Measurements from ENCODE around the gene LIN28B.

LIN28B gene

DNA sequence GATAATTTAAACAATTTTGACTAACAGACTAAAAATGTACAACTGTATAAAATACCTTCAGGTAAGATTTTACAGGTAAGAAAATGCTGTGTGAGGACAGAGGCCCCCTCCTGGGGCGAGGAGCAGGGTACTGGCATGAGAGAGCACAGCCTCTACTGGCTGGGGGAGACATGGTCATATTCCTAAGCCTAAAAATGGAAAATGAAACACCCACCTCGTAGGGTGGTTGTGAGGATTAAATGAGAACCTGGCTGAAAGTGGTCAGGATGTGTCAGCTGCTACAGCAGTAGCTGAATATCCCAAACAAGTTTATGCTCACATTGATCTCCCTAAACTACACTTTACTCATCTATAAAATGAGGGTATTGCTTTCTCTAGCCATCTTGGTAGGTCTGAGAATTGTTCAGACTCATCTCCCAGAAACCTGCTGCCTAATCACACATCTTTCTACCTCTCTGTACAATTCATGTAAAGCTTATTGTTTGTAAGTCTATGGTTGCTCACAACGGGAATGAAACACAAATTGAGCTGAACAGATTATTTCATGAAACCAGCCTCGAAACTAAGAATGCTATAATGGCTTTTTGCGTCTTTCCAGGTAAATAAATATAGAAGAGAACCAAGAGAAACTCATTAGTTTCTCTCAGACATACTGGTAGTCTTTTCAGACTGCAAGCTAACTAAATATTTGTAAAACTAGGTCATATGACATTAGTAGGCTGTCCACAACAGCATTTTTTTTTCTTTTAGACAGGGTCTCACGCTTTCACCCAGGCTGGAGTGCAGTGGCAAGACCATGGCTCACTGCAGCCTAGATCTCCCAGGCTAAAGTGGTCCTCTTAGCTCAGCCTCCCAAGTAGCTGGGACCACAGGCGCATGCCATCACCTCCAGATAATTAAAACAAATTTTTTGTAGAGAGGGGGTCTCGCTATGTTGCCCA lies 153.3 kb downstream of the LIN28B start:
- H3K9ac ChIP-seq (ENCODE audit: low read depth, low read length) = no peak overlapping the region
- H3K4me3 ChIP-seq (ENCODE audit: low read depth in 1 of 2, low read length in 2 of 2) = no peak overlapping the region
- no peak for DNase-seq
- no peak overlapping the region for H3K27ac ChIP-seq (ENCODE audit: low read length)
- H3K9me3 ChIP-seq (ENCODE audit: insufficient read depth, low read length, severe bottlenecking) = no peaks in the 10 kb centered on the region
- H3K79me2 ChIP-seq (ENCODE audit: insufficient read depth, low read length) = no peaks in the 10 kb centered on the region
- H3K4me2 ChIP-seq (ENCODE audit: insufficient read depth, low read length) = no peak overlapping the region
- no peaks in the 10 kb centered on the region for H3K27me3 ChIP-seq (ENCODE audit: insufficient read depth, low read length, poor library complexity)
- no peaks in the 10 kb centered on the region for H3K4me1 ChIP-seq (ENCODE audit: insufficient read depth, low read length)
- no peaks in the 10 kb centered on the region for H3K36me3 ChIP-seq (ENCODE audit: insufficient read depth, low read length)
- no peak overlapping the region for H2AFZ ChIP-seq (ENCODE audit: low read depth, low read length)
- TF ChIP-seq CTCF (IDR thresholded peaks at IDR 0.05; ENCODE audit: borderline replicate concordance, extremely low read depth, low read length, poor library complexity, severe bottlenecking) (no peak), EZH2 (IDR thresholded peaks at IDR 0.05; ENCODE audit: borderline replicate concordance, low read depth, low read length, severe bottlenecking) (no peak)
- H4K20me1 ChIP-seq (ENCODE audit: insufficient read depth, low read length) = no peaks in the 10 kb centered on the region
- ATAC-seq (ENCODE audit: insufficient read depth, low read depth) = no peak

- TF ChIP-seq CTCF (IDR thresholded peaks at IDR 0.05; ENCODE audit: borderline replicate concordance, extremely low read depth, low read length, poor library complexity, severe bottlenecking) (no peak), EZH2 (IDR thresholded peaks at IDR 0.05; ENCODE audit: borderline replicate concordance, low read depth, low read length, severe bottlenecking) (no peak)
- Histone ChIP-seq H3K4me2 (ENCODE audit: insufficient read depth, low read length) (no peak overlapping the region), H3K27ac (ENCODE audit: low read length) (no peak overlapping the region), H3K36me3 (ENCODE audit: insufficient read depth, low read length) (no peaks in the 10 kb centered on the region), H3K4me3 (ENCODE audit: low read depth in 1 of 2, low read length in 2 of 2) (no peak overlapping the region), H3K4me1 (ENCODE audit: insufficient read depth, low read length) (no peaks in the 10 kb centered on the region), H2AFZ (ENCODE audit: low read depth, low read length) (no peak overlapping the region), H3K27me3 (ENCODE audit: insufficient read depth, low read length, poor library complexity) (no peaks in the 10 kb centered on the region), H4K20me1 (ENCODE audit: insufficient read depth, low read length) (no peaks in the 10 kb centered on the region), H3K9me3 (ENCODE audit: insufficient read depth, low read length, severe bottlenecking) (no peaks in the 10 kb centered on the region), H3K79me2 (ENCODE audit: insufficient read depth, low read length) (no peaks in the 10 kb centered on the region), H3K9ac (ENCODE audit: low read depth, low read length) (no peak overlapping the region)
- no peak for DNase-seq
- ATAC-seq (ENCODE audit: insufficient read depth, low read depth) = no peak
Measured at GRCh38 chr6:105111105-105111504, 154.2 kb downstream of the LIN28B start.

- no peaks in the 10 kb centered on the region for H3K4me1 ChIP-seq (ENCODE audit: insufficient read depth, low read length)
- H3K9ac ChIP-seq (ENCODE audit: low read depth, low read length) = no peak overlapping the region
- no peak overlapping the region for H3K4me2 ChIP-seq (ENCODE audit: insufficient read depth, low read length)
- H3K27ac ChIP-seq (ENCODE audit: low read length) = no peak overlapping the region
- DNase-seq = no peak
- no peaks in the 10 kb centered on the region for H3K27me3 ChIP-seq (ENCODE audit: insufficient read depth, low read length, poor library complexity)
- H3K36me3 ChIP-seq (ENCODE audit: insufficient read depth, low read length) = no peaks in the 10 kb centered on the region
- TF ChIP-seq CTCF (IDR thresholded peaks at IDR 0.05; ENCODE audit: borderline replicate concordance, extremely low read depth, low read length, poor library complexity, severe bottlenecking) = no peak
- TF ChIP-seq EZH2 (IDR thresholded peaks at IDR 0.05; ENCODE audit: borderline replicate concordance, low read depth, low read length, severe bottlenecking) = no peak
- H3K79me2 ChIP-seq (ENCODE audit: insufficient read depth, low read length) = no peaks in the 10 kb centered on the region
- H3K9me3 ChIP-seq (ENCODE audit: insufficient read depth, low read length, severe bottlenecking) = no peaks in the 10 kb centered on the region
- no peak overlapping the region for H3K4me3 ChIP-seq (ENCODE audit: low read depth in 1 of 2, low read length in 2 of 2)
- no peaks in the 10 kb centered on the region for H4K20me1 ChIP-seq (ENCODE audit: insufficient read depth, low read length)
- no peak overlapping the region for H2AFZ ChIP-seq (ENCODE audit: low read depth, low read length)
- no peak for ATAC-seq (ENCODE audit: insufficient read depth, low read depth)
Measured at GRCh38 chr6:105111871-105112270, 155.0 kb downstream of the LIN28B start.

All from DND-41 (cell line).